COLO668 (cell line): Measurements from ENCODE around the gene PKNOX2.

Experiments used
- DNase-seq: peaks from one replicate; lab custom pipeline; 2025; ENCODE audit not compliant: unreplicated experiment; lab: John Stamatoyannopoulos, UW

Gene PKNOX2

GRCh38 chr11:125351033-125351867 is 186.7 kb downstream of the PKNOX2 start:
- no peak for DNase-seq

- no peak for DNase-seq
These were observed 187.3 kb downstream of the PKNOX2 start for GRCh38 chr11:125351868-125352250.

- DNase-seq = no peak
These were observed 192.2 kb downstream of the PKNOX2 start for GRCh38 chr11:125356797-125357196.

- DNase-seq = no peak
These were observed 193.0 kb downstream of the PKNOX2 start for GRCh38 chr11:125357551-125357950.

GRCh38 chr11:125358254-125358840 is 193.8 kb downstream of the PKNOX2 start:
- DNase-seq = no peak

GRCh38 chr11:125359130-125359529 is 194.6 kb downstream of the PKNOX2 start:
- no peak for DNase-seq

- no peak for DNase-seq
These were observed 195.5 kb downstream of the PKNOX2 start for GRCh38 chr11:125360066-125360465.

- DNase-seq = no peak
These were observed 199.7 kb downstream of the PKNOX2 start for GRCh38 chr11:125364121-125364826.

GRCh38 chr11:125365196-125365931 is 200.8 kb downstream of the PKNOX2 start:
- no peak for DNase-seq

GRCh38 chr11:125367710-125368109 is 203.2 kb downstream of the PKNOX2 start:
- no peak for DNase-seq

GRCh38 chr11:125368757-125369156 is 204.2 kb downstream of the PKNOX2 start:
- no peak for DNase-seq

- DNase-seq = no peak
These were observed 205.3 kb downstream of the PKNOX2 start for GRCh38 chr11:125369808-125370207.

- no peak for DNase-seq
These were observed 206.2 kb downstream of the PKNOX2 start for GRCh38 chr11:125370561-125371389.

- no peak for DNase-seq
These were observed 206.9 kb downstream of the PKNOX2 start for GRCh38 chr11:125371431-125371935.

GRCh38 chr11:125372088-125372487 is 207.5 kb downstream of the PKNOX2 start:
- no peak for DNase-seq

GRCh38 chr11:125372911-125373310 is 208.4 kb downstream of the PKNOX2 start:
- DNase-seq = no peak

GRCh38 chr11:125373426-125374391 is 209.2 kb downstream of the PKNOX2 start:
- no peak for DNase-seq

GRCh38 chr11:125374398-125374797 is 209.8 kb downstream of the PKNOX2 start:
- no peak for DNase-seq

- no peak for DNase-seq
These were observed 210.6 kb downstream of the PKNOX2 start for GRCh38 chr11:125375146-125375545.
